ENCODE results near the gene SHC3.

SHC3 gene

DNA sequence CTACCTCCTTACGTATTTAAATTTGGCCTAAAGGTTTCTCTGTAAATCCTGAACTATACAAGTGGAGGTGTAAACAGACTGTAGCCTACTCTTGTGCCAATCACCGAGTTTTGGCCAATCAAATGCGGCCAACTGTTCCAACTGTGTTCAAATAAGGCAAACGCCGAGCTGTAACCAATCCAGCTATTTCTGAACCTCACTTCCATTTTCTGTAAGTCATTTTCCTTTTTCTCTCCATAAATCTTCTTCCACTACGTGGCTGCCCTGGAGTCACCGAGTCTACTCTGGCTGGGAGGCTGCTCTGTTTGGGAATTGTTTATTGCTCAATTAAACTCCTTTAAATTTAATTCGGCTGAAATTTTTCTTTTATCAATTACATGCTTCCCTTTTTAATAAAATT lies 129.0 kb downstream of the SHC3 start:
- DNase-seq: no peak

DNA sequence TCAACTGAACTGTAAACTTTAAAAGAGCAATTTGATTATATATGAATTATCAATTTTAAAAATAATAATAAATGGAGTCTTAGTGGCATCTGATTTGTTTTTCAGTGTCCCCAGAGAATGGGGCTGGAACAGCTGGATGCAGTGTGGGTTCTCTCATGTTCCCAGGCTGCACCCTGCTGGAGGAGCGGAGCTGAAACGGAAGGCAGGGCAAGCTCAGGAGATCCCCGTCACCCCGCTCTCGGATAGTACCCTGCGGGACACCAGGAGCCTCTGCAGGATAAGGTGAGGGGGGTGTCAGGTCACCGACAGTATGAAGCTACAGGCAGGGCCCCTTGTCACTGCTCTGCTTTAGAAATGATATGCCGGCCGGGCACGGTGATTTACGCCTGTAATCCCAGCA lies 130.0 kb downstream of the SHC3 start:
- no peak for DNase-seq

DNA sequence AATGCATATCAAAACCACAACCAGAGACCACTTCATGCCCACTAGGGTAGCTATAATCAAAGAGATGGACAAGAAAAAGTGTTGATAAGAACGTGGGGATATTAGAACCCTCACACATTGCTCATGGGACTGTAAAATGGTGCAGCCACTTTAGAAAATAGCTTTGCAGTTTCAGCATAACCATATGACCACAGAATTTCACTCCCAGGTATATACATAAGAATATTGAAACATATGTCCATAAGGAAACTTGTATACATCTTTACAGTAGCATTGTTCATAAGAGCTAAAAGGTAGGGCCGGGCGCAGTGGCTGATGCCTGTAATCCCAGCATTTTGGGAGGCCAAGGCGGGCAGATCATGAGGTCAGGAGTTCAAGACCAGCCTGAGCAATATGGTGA lies 131.0 kb downstream of the SHC3 start:
- no peak for DNase-seq

DNA sequence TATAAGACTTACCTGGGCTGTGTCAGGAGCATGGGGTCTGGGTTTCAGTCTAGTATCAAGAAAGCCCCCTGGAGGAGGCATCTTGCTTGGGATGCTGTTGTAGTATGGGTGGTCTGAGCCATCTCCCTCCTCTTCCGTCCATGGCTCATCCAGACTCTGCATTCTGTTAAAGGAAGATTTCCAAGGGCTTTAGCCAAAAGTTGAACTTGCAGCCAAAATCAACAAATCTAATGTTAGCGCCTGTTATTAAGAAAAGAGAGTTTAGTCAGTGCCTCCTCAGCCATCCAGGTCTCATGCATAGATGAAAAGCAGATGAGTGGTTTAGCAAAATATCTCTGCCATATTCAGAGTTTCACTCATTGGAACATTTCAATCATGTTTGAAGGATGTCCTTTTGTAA lies 131.8 kb downstream of the SHC3 start:
- DNase-seq: no peak

DNA sequence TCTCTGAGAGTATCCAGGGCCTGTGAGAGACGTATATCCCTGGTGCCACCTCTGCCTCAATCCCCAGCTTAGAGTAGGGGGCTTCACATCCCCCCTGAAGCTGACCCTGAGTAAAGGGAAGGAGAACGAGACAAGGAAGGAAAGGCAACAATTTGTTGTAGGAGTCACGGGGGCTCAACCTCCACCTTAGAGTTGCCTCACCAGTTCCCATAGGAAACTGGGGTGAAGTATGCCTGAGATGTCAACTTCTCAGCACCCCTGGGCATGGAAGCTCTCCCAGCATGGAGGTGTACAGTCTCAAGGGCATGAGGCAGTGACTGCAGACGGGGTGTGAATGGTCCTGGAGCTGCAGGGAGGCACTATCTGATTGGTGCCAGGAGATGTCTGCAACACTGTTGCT lies 133.7 kb downstream of the SHC3 start:
- no peak for DNase-seq

DNA sequence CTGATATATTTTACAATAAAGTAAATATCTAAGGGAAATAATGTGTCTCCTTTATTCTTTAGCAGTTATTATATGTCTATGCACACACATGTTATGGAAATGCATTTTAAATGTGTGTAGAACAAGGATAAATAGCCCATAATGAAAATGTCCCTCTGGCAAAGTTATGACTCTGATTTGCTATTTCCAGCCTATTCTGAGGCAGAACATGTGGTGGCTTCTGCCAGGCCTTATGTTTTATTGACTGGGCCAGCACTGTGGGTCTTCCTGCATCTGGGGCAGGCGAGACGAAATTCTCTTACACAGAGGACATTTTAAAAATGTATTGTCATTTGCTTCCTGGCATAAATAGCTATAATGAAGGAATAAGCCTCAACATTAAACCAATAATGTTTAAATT lies 134.5 kb downstream of the SHC3 start:
- DNase-seq: no peak

DNA sequence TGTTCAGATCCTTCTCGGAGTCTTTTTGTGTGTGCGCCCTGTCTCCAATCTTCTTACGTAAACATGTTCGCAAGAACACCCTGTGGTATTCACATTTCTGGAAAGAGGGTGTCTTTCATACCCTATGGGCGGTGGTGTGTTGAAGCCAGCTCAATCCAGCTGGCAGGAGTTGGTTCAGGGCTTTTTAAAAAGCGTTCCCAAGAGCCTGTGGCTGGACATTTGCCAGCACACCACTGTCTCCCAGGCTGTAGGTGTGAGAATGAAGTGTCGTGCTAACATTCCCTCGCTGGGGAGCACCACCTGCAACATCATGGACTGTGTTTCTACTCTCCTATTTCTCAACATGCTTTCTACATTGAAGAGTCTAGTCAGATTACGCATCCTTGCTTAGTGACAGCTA lies 135.6 kb downstream of the SHC3 start:
- no peak for DNase-seq

DNA sequence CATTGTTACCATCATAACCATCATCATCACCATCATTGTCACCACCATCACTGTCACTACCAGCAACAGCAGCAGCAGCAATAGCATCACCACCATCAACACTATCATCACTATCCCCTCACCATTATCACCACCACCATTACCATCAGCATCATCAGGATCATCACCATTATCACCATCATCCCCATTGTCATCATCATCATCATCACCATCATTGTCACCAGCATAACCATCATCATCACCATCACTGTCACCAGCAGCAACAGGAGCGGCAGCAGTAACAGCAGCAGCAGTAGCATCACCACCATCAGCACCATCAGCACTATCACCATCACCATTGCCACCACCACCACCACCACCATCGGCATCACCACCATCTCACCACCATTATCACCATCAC lies 139.0 kb downstream of the SHC3 start:
- DNase-seq: no peak

DNA sequence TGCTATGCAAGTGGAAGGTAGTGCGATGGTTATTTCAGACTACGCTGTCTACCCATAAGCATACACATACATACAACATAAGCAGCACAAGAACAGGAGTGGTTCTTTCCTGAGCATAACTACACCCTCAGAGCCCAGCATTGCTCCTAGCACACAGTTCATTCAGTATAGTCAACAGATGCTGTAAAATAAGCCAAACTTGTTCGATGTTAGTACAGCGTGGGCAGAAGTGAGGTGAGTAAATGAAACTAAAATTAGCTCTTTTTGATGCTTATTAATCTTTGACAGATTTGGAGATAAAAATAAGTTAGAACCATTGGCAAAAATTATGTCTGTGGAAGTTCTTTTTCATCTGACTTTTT lies 139.5 kb downstream of the SHC3 start:
- DNase-seq: no peak

DNA sequence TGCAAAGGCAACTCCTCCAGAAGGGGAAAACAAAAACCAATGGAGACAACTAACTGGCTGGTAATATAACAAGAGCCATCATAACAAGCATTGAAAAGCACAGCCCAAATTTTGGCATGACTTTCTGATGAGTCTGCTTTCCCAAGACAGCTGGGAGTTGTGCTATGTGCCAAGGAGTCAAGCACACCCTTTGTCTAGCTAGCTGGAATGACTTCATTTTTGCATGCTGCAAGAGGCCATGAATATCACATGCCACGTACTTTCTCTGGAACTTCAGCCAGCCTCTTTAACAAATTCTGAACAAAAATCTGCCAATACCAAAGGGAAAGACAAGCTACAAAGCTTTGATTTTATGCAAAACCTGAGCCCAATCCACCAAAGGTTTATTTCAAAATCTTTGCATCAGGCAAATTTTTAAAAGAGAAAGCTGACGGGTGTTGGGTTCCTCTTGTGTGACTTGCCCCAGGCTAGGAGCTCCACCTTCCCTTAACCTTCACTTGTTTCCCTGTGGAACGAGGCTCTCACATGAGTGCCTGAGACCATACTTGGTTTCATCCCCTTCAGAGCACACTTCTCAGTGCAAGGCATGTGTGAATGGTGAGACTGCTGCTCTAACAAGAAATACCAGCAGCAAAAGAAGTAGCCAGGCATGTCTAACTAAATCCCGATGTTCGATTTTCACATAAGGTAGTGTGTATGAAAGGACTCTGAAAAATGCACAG lies 140.1 kb downstream of the SHC3 start:
- DNase-seq: no peak

DNA sequence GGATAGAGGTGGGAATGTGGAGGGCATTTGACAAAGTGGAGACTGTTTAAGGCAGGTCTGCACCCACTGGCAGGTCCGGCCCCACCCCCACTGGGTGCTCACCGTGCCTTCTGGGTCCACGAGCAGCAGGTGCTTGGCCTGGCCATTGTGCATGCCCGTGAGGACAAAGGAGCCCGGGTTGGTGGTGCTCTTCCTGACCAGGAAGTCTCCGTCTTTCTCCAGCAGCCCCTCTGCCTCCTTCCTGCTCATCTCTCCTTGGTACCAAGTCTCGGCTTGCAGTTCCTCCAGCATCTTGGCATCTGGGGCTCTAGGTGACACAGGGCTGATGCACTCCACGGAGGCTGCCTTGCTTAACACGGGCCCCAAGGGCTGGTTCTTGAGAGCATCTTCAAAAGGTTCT lies 140.7 kb downstream of the SHC3 start:
- DNase-seq: no peak

DNA sequence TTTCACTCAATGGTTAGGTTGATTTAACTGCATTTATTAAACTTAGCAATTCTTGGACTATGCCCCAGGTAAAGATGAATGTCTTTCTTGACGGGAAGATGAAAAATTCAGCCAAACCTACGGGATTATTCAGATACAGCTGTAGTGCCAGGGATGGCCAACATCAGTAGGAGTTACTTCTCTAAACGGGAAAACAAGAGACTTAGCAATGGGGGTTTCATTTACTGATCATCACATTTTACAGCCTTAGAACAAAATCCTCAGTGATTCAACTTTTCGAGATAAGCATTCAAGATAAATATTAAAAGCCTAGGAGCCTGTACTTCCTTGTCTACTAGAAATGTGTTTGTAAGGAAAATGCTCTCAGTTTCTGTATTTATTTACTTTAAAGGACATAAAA lies 141.3 kb downstream of the SHC3 start:
- DNase-seq: no peak

DNA sequence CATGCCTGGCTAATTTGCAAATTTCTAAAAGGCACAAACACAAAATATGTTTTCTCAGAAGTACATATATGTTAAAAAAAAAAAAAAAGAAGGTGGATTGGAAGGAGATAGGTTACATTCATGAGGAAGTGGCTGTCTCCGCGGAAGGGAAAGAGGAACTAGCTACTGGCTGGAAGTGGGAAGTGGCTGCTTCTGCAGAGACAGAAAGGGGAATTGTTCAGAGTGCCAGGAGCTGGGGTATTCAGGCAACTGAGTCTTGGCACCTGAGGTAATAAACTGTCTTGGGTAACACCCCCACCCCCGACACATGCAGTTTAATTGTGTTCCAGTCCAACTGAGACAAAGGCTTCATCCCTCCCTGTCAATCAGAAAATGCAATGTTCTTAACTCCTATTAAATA lies 141.7 kb downstream of the SHC3 start:
- DNase-seq: no peak

DNA sequence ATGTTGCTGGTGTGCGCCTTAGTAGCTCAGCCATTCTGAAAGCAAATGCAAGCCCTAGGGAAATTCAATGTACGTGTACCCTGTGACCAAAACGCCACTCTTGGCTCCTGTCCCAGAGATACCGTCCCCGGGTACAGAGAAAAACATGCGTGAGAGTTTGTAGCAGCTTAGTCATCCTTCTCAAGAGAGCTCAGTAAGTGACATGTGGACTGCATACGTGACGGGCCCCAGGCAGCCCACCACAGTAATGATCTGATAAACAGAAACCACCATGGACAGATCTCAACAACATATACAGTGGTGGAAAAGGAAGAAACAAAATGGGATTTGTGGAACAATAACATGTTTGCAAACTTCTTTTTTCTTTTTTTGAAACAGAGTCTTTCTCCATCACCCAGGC lies 142.2 kb downstream of the SHC3 start:
- no peak for DNase-seq

DNA sequence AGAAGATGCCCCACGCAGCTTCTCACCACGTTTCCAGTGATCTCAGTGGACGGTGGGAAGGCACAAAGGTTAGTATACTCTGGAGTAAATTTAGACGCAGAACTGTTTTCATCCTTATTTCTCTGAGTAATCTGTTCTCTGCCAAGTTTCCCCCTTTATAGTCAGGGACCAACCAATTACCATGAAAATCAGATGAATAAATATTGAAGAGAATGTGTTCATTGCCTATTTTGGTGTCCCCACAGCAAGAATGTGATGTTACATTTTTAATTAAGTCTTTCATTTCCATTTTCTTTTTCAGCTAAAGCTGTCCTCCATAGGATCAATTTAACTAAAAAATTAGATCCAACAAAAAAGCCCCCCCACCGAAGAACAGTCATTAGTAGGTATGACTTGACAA lies 146.0 kb downstream of the SHC3 start:
- DNase-seq: no peak

DNA sequence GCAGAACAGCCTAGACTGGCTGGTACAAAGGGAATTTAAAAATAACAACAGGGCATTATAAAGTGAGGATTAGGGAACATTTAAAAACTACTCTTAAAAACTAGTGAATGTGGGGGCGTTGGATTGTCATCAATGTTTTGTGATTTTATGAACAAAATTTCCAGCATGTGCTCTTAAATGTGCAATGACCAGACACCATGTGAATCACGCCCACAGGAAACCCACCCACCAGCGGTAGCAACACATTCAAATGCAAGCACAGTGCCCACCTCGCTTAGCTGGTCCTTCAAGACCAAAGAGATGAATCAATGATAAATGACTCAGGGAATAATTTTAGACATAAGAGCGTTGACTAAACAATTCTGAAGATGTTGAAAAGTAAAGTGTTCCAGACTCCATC lies 146.4 kb downstream of the SHC3 start:
- DNase-seq: no peak

DNA sequence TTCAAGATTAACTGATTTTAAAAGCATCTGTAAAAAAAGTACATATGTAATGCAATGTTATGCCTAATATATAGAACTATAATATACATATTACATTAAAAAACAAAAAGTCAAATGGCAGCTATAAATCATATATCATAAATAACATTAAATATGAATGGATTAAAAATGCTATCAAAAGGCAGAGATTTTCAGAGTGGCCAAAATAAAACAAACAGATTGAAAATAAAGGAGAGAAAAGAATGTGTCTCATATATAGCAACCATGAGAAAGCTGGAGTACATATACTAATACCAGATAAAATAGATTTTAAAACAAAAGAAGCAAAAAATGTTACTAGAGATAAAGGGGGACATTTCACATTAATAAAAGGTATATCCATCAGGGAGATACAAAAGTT lies 148.8 kb downstream of the SHC3 start:
- DNase-seq: no peak

DNA sequence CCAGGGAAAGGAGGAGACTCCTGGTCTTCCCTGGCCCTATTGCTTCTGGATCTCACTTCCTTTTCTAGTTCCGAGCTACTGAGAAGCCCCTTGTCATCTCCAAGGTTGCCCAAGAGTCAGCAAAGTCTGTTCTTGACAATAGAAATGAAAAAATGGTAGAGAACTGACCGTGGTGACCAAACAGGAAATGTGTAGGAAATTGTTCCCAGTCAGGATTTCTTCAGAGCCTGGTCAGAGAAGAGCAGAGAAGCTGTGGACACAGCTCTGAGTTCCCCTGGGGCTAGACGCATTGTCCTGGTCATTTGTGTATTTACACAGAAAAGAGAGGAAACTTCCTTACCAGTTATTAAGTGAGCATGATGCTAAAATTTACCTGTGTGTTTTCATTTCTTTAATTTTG lies 151.7 kb downstream of the SHC3 start:
- DNase-seq: no peak

DNA sequence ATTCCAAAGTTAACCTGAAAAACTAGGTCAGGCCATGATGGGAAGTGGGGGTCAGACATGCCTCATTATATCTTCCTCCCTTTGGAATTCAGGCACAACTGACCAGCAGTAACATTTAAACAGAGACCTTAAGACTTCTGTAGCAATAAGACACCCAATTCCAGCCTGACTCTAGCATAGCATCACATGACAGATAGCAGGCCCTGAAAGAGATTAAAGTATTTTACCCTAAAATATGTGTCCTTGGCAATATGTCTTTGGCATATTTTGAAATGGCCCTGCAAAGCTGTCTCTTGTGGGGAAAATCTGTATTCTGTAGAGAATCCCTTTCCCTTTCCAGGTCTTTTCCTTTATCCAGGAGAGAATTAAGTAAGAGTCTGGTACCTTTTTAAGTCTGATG lies 153.1 kb downstream of the SHC3 start:
- DNase-seq: no peak

DNA sequence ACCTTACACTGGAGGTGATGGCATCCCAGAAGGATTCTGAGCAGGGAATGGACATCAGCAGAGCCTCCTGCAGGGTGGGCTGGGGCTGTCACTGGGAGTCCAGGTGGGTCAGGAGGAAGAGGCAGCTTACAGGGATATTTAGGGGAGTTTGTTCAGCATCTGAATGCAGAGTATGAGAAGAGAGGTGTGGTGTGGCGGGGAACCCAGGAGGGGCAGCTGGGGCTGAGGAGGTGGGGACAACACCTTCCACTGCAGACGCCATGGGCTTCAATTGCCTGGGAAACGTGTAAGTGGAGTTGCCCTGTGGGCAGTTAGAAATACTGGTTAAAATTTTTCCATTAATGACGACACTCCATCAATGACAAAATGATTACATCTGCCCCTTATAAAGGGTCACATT lies 153.9 kb downstream of the SHC3 start:
- no peak for DNase-seq

DNA sequence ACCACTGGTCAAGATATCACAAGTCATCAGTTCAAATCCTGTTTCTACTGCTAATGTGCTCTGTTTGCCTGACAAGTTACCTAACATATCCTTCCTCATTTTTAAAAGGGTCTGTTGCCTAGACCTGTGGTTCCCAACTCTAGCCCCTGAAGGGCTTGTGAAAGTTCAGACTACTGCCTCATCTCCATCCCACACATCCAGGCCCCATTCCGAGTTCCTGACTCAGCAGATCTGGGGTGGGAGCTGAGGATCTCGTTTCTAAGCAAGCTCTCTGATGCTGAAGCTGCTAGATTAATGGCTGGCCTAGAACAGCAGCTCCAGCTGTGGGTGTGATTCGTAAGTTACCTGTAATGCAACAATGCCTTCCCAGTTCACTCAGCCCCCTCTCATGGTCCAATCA lies 154.9 kb downstream of the SHC3 start:
- DNase-seq: no peak

DNA sequence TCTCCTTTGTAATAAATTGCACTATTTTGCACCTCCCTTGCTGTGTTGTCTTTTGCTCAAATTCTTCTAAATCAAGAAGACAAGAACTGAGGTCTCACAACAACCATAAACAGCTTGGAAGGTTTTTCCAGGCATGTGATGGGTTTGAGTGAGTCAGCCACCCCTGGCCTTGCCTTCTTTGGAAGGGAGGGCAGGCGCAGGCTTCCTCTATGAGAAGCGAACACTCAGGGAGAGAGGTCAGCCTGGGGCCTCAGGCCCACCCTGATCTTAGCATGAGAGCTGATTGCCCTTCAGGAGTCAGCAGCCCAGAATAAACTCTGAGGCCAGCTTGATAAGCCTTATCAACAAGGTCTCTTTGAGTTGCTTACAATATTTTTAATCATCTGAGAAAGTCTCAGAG lies 155.7 kb downstream of the SHC3 start:
- DNase-seq: no peak

DNA sequence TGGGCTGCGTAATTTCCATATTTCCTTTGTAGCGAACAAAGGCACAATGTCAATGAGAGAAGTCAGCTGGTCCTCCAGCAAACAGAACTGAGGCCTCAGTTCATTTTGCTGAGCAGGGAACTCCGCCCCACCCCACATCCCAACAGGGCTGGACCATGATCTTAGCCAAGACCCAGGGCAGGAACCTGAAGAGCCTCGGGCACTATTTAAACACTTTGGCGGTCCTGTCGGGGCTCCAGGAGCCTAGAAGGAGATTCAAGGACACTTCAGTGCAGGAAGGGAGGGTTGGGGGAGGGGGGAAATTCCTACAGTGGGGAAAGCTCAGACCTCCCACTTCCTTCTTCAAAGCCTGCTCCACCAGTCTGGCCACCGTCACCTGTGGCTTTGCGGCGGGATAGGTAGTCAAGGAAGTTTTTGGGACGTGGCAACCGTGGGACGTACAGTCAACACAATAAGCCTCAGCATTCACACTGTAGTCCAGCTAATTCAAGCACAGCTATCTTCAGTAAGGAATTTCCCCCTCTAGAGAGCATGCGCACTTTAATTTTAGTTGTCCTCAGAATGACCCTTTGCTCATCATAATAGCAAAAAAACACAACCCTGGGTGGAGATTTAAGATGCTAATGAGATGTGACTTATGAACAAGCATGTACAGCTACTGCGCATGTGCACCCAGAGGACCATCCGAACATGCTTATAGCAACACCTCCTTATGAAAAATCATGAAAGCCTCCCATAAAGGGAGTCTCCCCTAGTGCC lies 156.4 kb downstream of the SHC3 start:
- no peak for DNase-seq

DNA sequence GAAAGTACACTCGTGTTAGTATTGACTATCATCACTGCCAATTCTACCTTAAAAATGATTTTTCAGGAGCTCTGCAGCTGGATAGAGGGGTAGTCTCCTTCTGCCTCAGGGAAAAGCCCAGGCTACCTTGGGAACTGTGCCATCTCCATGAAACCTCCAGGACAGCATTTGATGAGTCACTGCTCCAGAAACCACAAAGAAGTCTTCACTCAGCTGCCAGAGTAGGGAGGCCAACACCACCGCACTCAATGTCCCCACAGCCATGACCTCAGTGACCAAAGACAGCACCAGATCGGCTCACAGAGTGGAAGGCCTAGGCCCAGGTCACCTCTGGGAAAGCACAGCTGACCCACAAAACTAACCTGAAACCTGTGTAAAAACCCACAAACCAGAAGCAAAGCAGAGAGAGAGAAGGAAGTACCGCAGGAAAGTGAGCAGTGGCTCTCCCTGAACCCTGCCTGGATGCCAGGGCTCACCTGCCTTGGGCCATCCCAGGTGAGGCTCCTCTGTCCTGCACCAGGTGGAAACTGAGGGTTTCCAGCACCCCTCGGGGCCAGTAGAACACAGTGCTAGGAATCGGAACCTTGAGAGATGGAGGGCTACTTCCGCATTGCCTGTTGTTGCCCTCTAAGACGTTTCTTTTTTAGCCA lies 157.3 kb downstream of the SHC3 start:
- no peak for DNase-seq

DNA sequence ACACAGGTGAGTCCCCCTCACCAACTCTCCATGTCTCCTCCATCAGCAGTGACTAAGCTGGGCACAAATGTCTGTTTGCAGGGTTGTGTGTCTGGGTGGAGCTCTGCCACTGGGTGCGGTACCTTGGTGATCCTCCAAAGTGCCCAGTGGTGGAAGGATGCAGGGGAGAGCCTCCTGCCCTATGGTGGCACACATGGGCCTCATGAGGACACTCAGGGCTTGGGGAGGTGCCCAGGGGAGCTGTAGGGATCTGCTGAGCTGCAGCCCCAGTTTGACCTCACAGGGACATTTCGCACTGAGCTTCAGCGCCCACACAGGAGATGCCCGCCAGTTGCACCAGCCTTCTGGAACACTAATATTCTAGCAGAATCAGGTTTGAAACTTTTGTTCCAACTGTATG lies 157.9 kb downstream of the SHC3 start:
- DNase-seq: no peak
